Frontal cortex (tissue), 4 donors: Measurements from ENCODE around the gene PHF14. TPM values are rescaled to one million over a fixed set of nuclear protein-coding genes. Genes with fewer than 3 reads are reported as not detected.

ENCODE experiments used
- DNase-seq, 2 donors: peaks; one replicate each; pipeline ENCODE4 v3.0.0; 2012; ENCODE audit warnings: low spot score in 2 of 2
- FAIRE-seq: peaks from 2 replicates; lab custom pipeline; 2012; peaks lifted over from hg19 to GRCh38; lab: Jason Lieb, UNC
- total RNA-seq: library from RNA; depleted of rRNA; stranded (reverse); fragments of >200 nt; gene quantifications from one replicate; pipeline ENCODE4 v1.2.3, GENCODE V29; 2014
- donor health status: control.
- donor health status: control.
- donor health status: control.

The PHF14 gene
- total RNA-seq, 1 donor from 2014 or later, result 166 TPM

DNA sequence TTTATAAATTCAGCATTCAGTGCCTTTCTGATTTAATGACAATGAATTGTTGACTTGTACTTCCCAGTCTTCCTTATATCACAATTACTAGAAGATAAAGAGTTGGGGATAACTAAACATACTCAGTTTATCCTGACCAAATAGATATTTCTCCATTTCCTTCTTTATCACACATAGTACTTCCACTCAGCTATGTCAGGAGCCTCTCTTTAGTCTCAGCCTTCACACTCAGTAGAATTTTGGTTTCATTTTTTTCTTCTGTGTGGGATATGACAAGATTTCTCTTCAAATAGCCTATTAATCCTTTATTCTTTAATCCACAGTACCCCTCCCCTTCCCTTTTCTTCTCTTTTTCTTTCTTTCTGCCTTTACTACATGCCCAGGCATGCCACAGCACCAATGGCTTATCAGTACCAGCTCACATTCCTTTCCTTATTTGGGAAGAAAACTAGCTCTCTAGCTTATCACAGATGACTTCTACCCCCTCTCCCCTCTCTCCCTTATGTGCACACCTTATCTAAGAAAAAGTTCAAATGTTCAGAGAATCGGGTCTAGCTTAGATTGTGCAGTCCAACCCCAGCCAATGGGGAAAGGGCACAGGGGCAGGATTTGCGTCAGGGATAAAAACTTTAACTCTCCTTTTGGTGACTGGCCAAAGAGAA lies 109.0 kb downstream of the PHF14 start:
- DNase-seq (no peak), FAIRE-seq (no peak)

DNA sequence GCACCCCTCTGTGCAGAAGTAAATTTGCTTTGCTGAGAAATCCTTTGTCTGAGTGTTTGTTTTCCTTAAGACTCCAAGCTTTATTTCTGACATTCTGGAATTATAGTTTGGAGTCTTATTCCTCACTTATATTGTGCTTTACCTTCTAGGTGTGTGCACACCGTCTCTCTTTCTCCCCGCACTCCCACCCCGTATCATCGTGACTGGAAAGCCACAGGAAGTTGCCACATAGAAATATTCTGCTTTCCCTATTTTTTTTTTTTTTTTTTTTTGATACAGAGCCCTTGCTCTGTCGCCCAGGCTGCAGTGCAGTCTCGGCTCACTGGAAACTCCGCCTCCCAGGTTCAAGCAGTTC lies 109.5 kb downstream of the PHF14 start:
- FAIRE-seq, result no peak

DNA sequence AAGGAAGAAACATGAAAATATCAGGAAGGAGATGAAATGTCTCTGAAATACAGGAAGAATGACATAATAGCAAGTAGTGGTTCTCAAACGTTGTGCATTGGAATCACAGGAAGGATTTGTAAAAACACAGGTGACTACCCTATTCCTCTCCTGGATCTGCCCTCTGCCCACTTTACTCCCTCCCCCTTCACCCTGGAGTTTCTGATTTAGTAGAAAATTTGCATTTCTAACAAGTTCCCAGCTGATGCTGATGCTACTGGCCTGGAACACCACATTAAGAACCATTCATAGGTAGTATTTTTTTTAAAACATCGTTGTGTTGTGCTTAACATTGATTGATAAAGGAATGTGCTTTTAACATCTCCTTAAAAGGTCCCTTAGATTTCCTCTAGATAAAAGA lies 130.9 kb downstream of the PHF14 start:
- DNase-seq (no peak), FAIRE-seq (no peak)

More for the DNA sequence above, 109.5 kb downstream of the PHF14 start:
- DNase-seq, result no peak

DNA sequence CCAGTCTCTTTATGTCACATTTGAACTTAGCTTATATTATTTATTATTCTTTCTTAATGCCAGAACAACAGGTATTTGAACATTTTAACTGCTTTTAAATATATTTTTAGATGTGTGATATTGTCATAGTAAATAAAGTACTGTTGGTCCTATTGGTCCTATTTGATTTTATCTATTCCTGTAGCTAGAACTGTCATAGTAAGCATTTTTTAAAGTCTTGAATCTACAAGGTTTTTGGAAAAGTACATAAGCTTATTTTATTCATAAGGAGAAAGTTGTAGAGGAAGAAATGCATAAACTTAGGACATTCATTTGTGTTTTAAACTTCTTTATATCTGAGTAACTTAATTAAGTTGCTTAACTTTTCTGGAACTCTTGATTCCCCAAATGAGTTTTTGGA lies 136.0 kb downstream of the PHF14 start:
- FAIRE-seq, result no peak
- DNase-seq, result no peak

DNA sequence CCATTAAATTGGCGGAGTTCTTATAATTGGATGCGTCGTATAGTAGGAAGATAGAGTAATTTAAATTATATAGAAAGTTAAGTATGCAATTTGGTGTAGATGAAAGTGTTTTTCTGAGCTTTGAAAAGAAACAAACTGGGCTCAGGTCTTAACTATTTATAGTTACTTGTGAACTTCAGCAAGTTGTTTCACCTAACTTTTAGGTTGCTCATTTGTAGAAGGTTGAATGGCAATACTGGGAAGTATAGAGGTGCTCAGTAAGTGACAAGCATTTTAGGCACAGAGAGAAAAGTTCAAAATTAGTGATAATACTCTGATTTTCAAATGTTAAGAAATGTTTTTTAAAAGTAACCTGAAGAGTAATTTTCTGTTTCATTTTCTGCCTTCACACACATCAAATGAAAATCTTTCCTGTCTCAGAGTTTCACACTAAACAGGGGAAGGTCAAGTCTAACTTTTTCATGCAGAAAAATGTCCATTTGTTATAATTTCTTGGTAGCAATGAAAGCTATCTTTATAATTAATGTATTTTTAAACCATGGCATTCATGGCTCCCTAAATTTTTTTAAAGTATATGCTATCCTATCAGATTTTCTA lies 146.5 kb downstream of the PHF14 start:
- FAIRE-seq, result no peak

DNA sequence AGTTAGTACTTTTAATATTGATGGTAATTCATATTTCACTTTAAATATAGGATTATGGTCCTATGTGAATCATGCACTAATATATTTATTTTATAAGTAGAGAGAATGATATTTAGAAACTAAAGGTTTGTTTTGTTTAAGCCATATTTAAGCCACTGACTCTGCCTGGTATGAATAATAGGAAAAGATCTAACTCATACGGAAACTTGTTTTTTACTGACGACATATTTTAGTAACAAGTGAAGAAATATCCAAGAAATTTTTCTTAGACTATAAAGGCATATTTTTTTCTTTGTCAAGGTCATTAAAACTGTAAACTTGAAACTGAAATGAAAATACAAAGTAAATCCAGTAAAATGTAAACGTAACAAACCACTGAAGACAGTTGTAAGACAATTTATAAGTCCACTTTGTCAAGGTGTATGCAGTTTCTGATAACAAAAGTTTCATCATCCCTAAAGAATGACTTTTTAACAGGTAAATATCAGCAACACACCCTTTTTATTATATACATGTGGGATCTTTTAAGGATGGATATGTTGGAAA lies 147.1 kb downstream of the PHF14 start:
- no peak for DNase-seq
- peak; percentile 54 for FAIRE-seq

More for the DNA sequence above, 146.5 kb downstream of the PHF14 start:
- DNase-seq, result no peak

DNA sequence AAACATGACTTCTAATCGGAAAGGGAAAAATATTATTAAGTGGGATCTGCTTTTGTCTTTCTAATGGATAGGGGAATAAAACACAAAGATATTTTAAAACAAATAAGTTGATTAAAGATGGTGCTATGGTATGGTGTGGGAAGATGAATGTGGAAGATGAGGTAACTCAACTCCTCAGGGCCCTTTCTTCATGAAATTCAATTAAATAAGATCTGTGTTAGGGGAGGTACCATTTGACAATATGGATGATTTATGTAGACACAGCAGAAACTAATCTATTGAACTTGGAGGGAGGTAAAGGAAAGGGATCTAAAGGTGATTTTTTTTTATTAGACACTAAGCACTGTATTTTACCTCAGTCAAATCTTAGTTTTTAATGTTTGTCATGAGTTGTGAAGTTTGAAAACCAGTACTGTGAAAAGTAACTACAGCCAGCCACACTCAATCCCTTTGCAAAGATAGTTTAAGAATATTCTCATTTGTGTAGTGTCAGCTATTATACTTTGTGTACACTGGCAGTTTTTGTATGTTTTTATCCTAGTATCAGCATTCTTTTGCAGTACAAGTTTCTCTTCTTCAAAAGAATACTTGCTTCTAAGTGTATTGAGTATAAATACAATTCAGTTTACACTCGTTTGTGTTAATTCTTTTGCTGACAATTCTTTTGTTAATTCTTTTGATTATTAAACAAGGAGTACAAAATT lies 151.3 kb downstream of the PHF14 start:
- no peak for FAIRE-seq

DNA sequence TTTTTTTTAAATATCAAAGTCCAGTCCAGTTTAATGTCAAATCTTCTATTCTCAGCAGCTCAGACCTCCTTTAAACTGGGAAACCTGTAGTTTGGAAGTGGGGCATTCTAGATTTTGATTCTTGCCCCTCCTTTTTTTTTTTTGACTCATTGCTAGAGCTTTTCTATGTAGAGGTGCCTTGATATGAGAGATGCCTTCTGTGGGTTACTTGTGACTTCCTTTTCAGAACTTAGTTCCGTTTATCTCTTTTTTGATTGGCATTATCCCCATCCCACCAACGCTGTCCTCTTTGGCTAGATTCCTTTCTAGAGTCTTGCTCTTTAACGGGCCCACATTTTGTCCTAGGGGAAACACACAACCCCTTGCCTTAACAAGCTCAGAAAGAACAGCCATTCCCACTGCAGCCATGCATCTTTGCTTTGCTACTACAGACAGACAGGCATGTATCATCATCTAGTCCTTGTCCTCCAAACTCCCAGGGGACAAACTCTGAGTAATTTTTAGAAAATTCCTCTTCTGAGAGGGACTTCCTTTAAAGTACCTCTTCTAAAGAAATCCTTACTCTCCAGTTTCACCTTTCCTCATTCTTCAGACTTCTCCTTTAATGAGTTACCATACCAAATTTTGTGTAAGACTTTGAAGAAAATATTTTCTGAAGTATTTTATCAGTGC lies 153.6 kb downstream of the PHF14 start:
- FAIRE-seq (no peak), DNase-seq (no peak)

More for the DNA sequence above, 151.3 kb downstream of the PHF14 start:
- no peak for DNase-seq

DNA sequence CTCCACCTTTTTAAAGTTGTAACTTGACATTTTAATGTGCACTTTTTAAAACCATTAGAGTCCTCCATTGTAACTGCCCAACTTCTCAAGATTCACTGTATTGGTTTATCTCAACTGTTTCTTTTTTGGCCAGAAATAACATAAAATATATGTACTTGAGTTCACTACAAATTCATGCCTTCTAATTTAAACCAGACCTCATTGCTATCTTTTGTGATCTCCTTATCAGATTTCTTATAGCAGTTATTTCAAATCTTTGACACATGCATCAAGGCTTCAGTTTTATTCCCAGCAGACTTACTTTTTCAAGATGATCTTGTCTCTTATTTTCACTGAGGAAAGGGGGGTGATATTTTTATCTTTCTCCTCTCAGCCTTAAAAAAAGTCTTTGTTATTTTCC lies 154.3 kb downstream of the PHF14 start:
- no peak for DNase-seq
- FAIRE-seq, result no peak

DNA sequence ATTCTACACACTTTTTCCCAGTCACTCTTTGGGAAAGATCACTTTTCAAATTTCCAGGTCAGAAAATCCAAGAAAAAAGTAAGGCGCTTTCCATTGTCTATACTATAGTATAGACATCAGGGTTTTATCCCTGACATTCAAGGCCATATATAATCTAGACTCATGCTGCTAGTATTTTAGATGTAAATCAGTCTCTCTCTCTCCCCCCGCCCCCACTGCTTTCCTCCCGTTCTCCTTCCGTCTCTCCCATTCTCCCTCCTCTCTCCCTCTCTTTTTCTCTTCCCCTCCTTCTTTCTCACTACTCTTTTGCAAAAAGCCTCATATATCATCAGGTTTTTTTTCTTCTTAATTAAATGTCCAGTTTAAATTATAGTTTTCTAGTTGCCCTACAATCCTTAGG lies 154.8 kb downstream of the PHF14 start:
- FAIRE-seq (no peak), DNase-seq (no peak)

DNA sequence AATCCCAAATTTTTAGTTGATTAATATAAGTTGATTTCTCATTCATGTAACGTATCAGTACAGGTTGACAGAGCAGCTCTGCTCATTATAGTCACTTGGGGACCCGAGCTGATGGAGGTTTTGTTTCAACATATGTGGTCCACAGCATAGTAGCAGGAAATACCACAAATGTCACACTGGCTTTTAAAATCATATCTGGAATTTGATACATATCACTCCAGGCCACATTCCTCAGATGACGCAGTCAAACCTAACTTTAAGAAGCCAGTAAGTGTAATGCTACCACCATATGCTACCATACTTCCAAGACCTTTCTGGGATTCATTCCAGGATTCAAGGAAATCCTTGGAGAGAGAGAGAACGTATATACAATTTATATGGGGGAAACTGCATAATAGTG lies 156.3 kb downstream of the PHF14 start:
- no peak for DNase-seq
- FAIRE-seq, result no peak

DNA sequence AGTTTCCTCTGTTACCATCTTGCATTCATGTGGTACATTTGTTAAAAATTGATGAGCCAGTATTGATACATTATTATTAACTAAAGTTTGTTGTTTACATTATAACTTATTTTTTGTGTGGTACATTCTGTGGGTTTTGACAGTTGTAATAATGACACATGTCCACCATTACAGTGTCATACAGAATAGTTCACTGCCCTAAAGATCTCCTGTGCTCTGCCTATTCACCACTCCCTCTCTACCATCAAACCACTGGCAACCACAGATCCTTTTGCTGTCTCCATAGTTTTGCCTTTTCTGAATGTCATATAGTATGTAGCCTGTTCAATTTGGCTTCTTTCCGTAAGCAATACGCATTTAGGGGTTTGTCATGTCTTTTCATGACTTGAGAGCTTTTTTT lies 156.9 kb downstream of the PHF14 start:
- DNase-seq (no peak), FAIRE-seq (no peak)

DNA sequence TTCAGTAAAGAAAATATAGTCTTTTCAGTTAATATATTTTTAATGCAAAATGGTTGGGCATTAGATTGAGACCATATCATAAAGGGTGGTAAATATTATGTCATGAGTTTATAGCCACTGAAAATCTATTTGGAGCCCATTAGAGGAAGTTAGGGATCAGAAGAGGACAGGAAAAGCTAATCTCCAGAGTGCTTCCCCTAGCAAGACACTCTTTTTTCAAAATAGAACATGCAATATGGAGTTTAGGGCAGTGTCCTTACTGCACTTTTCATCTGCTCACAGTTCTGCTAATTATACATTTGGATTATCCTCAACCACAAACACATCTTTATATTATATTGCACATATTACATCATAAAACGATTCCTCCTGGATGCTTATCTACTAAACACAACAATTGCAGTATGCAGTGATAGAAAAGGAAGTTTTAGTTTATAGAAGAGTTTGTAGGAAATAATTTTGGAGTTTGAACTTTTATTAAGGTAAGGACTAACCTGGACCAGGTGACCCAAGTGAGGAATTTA lies 159.8 kb downstream of the PHF14 start:
- no peak for FAIRE-seq
- no peak for DNase-seq

DNA sequence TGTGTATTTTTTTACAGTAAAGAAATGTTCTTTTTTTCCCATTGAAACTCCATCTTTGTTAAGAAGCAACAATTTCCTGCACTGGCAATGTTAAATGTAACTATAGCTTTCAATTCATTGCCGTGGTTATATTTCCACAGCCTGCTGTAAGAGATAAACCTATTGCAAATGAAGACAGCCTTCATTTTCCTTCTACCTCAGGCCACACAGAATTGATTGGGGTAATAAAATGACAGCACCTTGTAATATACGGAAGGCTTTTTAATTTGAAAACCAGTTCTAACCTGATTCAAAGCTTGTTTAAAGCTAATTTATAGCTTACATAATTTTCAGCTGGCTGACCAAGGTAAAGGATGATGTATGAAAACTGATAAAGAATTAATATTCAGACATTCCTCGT lies 161.9 kb downstream of the PHF14 start:
- FAIRE-seq (no peak), DNase-seq (no peak)

DNA sequence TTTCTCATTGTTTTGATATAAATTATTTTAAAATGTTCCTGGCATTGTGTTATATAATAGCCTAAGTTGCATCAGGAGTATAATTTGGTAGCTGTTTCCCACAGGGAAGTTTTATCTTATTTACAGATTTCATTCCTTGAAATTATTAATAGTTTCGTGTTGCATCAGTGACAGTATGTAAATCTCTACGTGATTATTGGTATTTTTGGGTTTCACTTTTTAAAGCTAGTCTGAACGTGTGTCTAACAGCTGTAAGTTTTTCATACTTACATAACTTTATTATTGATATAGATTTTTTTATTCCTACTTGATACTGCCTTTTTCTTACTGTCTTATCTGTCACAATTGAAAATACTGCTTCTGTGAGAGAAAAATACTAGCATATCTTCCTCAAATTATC lies 167.9 kb downstream of the PHF14 start:
- FAIRE-seq (no peak), DNase-seq (no peak)

DNA sequence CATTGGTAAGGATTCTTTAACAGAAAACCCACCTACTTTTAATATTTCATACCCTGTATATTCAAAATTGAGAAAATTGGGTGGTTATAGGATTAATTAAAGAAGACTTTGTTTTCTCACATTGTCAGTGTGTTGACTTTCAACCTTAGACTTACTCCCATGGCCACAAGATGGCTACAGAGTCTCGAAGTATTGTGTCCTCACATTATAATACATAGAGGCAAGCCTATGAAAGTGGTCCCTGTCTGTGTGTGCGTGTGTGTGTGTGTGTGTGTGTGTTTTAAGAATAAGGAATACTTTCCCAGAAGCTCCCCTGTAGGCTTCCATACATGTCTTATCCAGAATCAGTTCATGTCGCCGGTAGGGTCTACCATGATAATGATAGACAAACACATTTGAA lies 180.0 kb downstream of the PHF14 start:
- FAIRE-seq (no peak), DNase-seq (no peak)

DNA sequence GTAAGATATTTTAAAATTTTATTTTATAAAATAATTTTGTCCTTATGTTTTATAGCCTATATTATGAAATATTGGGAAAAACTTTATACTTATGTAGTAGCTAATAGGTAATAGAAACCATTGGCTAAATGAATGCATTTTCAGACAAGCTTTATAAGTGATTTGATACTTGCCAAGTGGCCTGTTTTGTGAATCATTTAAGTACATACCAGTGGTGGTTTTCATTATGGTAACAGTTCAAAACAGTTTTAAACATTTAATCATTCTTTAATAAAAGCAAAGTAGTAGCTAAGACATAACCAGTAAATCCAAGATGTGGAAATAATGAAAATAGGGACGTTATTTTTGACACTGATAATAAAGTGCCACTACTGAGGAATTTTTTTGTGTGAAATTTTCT lies 182.2 kb downstream of the PHF14 start:
- FAIRE-seq, result peak; percentile 24
- no peak for DNase-seq

DNA sequence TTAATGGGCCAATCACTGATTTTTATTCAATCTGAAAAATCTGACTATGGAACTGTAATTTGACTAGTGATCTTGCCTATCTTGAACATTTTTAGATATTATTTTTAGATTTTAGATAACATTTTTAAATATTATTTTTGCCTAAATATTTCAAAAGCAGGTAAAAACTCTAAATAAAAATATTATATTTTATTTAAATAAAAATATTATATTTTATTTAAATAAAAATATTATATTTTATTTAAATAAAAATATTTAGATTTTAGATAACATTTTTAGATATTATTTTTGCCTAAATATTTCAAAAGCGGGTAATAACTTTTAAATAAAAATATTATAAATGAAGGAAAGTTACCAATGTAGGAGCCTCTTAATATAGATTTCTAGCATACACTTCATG lies 187.8 kb downstream of the PHF14 start:
- DNase-seq, result no peak
- peak; percentile 96 for FAIRE-seq

DNA sequence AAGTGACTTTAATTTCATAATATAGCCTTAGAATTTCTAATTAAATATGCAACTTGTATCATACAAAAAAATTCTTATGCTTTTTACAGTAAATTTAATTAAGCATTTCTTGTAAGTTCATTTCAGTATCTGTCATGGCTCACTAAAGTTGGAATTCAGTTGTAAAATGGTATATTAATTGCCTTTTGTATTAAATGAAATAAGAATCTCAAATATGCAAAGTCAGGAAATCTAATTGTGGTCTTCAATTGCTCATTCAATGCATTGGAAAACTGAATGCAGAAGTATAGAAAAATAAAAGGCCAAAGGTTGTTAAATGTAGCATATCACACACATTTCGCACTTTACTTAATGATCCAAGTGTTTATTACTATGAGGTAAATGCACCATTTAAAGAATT lies 189.5 kb downstream of the PHF14 start:
- FAIRE-seq (peak; percentile 6), DNase-seq (no peak)

DNA sequence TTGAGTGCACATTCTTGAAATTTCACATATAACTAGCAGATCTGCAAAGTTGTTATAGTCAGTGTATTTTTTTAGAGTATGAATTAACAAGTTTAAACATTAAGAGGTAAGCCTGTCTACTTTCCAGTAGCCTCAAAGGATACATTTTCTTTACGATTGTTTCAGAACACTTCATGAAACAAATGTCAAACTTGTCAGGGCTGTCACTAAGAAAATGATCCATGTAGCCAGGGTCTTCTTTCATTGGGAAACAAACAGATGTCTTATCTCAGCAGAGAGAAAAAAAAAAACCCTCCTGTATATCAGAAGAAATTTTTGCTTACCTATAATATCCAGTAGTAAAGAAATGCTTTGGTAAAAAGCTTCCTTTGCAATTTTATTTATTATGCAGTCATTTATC lies 192.4 kb downstream of the PHF14 start:
- no peak for FAIRE-seq
- no peak for DNase-seq
